Panc1 (cell line): Measurements from ENCODE around the gene GPC6.

Experiments
- CTCF ChIP-seq: fragments of 450-650 bp; IDR thresholded peaks from 2 replicates; pipeline ENCODE4 v1.5.1; 2017; ENCODE audit warnings: mild to moderate bottlenecking
- POLR2AphosphoS5 ChIP-seq: IDR thresholded peaks from 2 replicates; pipeline ENCODE4 v1.6.1; 2012; ENCODE audit warnings: mild to moderate bottlenecking, low read depth, low read length, moderate library complexity
- REST ChIP-seq, 2 experiments: IDR thresholded peaks; 2 replicates each; pipeline ENCODE4 v1.6.1; 2011 to 2012; ENCODE audit warnings: low read depth in 2 of 2, control low read depth in 1 of 2, low read length in 1 of 2, mild to moderate bottlenecking in 1 of 2, moderate library complexity in 1 of 2; ENCODE audit not compliant: insufficient read depth in 1 of 2
- TCF7L2 ChIP-seq: IDR thresholded peaks from 2 replicates; pipeline ENCODE4 v1.6.1; 2011; ENCODE audit warnings: mild to moderate bottlenecking, low read depth, low read length, inconsistent platforms

- TF ChIP-seq CTCF = no peak
- no peak for TF ChIP-seq TCF7L2
- TF ChIP-seq REST (IDR thresholded peaks at IDR 0.05; ENCODE audit: insufficient read depth in 1 of 2, low read depth in 2 of 2, low read length in 1 of 2) = no peak
- no peak for TF ChIP-seq POLR2AphosphoS5
These were observed 327.9 kb downstream of the GPC6 start for GRCh38 chr13:93554514-93554913.
